Ovary (tissue), 9 donors: ENCODE data around the gene PCNT. TPM values are rescaled to one million over a fixed set of nuclear protein-coding genes. Genes with fewer than 3 reads are reported as not detected.

Experiments
- DNase-seq, 5 donors: peaks; one replicate each; pipeline ENCODE4 v3.0.0-alpha.2; 2019 to 2020
- H3K27ac ChIP-seq, 2 donors: fragments of 200-600 bp; one replicate each; pipeline versions ENCODE4 v1.5.1 to v1.8.0; 2019 to 2022
- H3K27me3 ChIP-seq: fragments of 200-600 bp; one replicate; pipeline ENCODE4 v1.8.0; 2022
- H3K36me3 ChIP-seq: fragments of 200-600 bp; sonication (generic); one replicate; pipeline ENCODE4 v1.5.1; 2019
- H3K4me1 ChIP-seq: one replicate; pipeline ENCODE4 v1.8.1; 2013; ENCODE audit warnings: mild to moderate bottlenecking, moderate library complexity; ENCODE audit not compliant: insufficient read depth
- H3K4me3 ChIP-seq: fragments of 200-600 bp; sonication (generic); one replicate; pipeline ENCODE4 v1.5.1; 2017
- H3K9me3 ChIP-seq, 2 donors: fragments of 200-600 bp in 1 of 2; sonication (generic) in 1 of 2; one replicate each; pipeline versions ENCODE4 v1.5.1 to v1.8.1; 2013 to 2019; ENCODE audit warnings: mild to moderate bottlenecking in 1 of 2, moderate library complexity in 1 of 2
- CTCF ChIP-seq, 3 donors: fragments of 450-650 bp in 2 of 3; fragments of 200-600 bp in 1 of 3; IDR thresholded peaks; one replicate each; pipeline versions ENCODE4 v1.5.1 to v1.8.0; 2016 to 2022; ENCODE audit warnings: antibody characterized with exemption in 3 of 3, mild to moderate bottlenecking in 1 of 3
- EP300 ChIP-seq: sonication (generic); formaldehyde crosslinking; IDR thresholded peaks from one replicate; pipeline ENCODE4 v1.6.1; 2017; ENCODE audit warnings: antibody characterized with exemption
- POLR2A ChIP-seq: fragments of 450-650 bp; IDR thresholded peaks from one replicate; pipeline ENCODE4 v1.6.1; 2017; ENCODE audit warnings: antibody characterized with exemption, mild to moderate bottlenecking, moderate library complexity
- WGBS, 3 donors: extraction: QIAGEN DNeasy Blood & Tissue Kit in 1 of 3; methylation state at CpG; one replicate each; pipeline versions ENCODE4 v1.1.5 to v1.1.7; 2013 to 2017; 5-methylcytosine and 5-hydroxymethylcytosine counted together
- intact Hi-C, 4 donors: fragments of 100-400 bp; cut with DNase I; formaldehyde crosslinking; loops; one replicate each; pipeline versions ENCODE4 v1.11.0 to v1.15.1; 2022 to 2023
- polyA plus RNA-seq, 2 donors: library from polyadenylated mRNA; stranded (reverse); fragments of 200-250 nt in 1 of 2; fragments of 350-450 nt in 1 of 2; fragmentation: Illumina TruSeq in 1 of 2; extraction: RNeasy Lipid Tissue Mini Kit (QIAGEN cat#74804) in 1 of 2; gene quantifications; one replicate each; pipeline ENCODE4 v1.2.3, GENCODE V29; 2013 to 2014
- total RNA-seq, 7 donors: library from RNA; depleted of rRNA in 2 of 7; stranded (reverse); fragments of >200 nt in 2 of 7; fragmentation: NEBNext Ultra II Directional in 3 of 7; extraction: Animal tissue kit (Norgen Biotek cat#: 25700) in 3 of 7; gene quantifications; one replicate each; pipeline versions ENCODE4 v1.1.0 to v1.2.4, GENCODE V29; 2016 to 2023
- donor health status: DM: no; HTN: no; CAD: no; lungs with moderate emphysema.
- donor health status: DM: no; HTN: no; CAD: no.
- donor health status: Bipolar disorder and iron deficiency.
- donor health status: DM: yes; HTN: yes; CAD: no.
- donor health status: DM: no; HTN: no; CAD: no.
- donor health status: DM: yes; HTN: yes; CAD: no.

Gene PCNT
- total and polyA plus RNA-seq, 9 donors = 11.1 to 28.2 (median 18.6) TPM

DNA sequence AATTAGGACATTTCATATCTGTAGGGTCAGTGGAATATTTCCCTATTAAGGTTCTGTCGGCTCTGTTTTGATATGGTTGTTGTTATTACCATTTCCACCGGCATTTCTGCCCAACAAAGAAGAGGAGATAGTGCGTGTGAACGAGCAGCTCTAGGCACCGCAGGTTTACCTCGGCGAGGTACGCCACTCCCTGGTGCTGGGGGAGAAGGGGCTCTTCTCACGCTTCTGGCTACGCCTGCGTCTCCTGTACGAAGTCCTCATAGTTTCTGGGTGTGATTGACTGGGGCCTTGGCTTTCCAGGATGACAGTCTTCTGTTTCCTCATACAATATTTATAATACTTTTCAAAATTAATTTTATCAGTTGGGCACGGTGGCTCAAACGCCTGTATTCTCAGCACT, 80.3 kb downstream of the PCNT start:
- Histone ChIP-seq H3K27ac (no peak overlapping the region), H3K27me3 (no peaks in the 10 kb centered on the region), H3K9me3 (no peaks in the 10 kb centered on the region), H3K36me3 (no peaks in the 10 kb centered on the region), H3K4me1 (no peaks in the 10 kb centered on the region), H3K4me3 (no peak overlapping the region)
- no peak for DNase-seq
- TF ChIP-seq POLR2A = no peak
- intact Hi-C loops = no loop called here
- 88 to 92% (median 88%) methylated on average over 14 of the region's 14 CpGs for WGBS, 3 donors

DNA sequence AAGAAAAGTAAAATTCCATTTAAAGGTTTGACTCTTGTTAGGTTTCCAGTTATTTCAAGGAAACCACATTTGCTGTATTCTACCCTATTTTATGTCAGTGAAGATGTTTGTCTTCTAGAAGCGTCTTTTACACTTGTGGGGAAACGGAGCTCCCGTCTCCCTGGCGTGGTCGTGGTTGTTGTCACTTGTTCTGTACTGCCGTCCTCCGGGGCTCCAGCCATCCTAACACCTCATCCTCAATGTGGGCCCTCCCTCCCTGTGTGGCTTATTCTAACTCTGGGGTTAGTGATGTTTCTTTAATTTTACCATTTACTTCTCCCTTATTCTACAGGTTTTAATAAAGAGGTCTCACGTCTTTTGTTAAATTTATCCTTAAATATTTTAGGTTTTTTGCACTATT, 82.0 kb downstream of the PCNT start:
- intact Hi-C loops = no loop called here
- DNase-seq = no peak

DNA sequence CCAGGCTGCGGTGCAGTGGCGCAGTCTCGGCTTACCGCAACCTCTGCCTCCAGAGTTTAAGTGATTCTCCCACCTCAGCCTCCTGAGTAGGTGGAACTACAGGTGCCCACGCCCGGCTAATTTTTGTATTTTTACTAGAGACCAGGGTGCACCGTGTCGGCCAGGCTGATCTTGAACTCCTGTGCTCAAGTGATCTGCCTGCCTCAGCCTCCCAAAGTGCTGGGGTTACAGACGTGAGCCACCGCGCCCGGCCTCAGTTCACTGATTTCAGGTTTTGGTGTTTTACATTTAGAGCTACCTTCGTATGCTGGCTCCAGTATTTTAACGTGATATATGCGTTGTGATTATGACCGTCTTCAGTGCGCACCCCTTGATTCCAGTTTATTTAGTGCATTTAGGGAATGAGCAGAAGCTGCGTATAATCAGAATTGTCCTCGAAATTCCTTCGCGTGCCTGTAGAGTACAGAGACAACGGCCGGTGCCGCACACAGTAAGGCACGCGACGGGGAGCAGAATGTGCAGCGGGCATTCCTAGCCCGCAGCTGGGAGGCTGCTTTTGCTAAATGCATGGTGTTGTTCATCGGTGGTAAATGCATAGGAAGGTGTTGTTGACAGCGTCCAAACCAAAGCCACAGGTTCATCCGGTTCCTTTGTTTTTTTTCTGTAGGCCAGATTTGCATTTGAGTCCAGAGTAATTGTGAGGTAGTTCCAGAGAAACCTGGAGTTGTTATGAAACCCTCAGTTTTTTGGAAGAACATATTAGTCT, 85.9 kb downstream of the PCNT start:
- Histone ChIP-seq H3K27ac (no peak overlapping the region), H3K27me3 (no peaks in the 10 kb centered on the region), H3K4me3 (no peak overlapping the region), H3K9me3 (no peaks in the 10 kb centered on the region), H3K4me1 (no peaks in the 10 kb centered on the region), H3K36me3 (no peaks in the 10 kb centered on the region)
- TF ChIP-seq POLR2A (no peak), EP300 (no peak), CTCF (IDR thresholded peaks at IDR 0.05) (no peak)
- intact Hi-C loops = loop anchor here in 1 of 4 donors (10.0 kb wide), 1 partner anchor 55 kb away; no protein-coding TSS in a partner anchor
- DNase-seq = no peak
- WGBS, 3 donors = 91 to 95% (median 94%) methylated on average over 32 of the region's 32 CpGs

More for the DNA sequence above, 82.0 kb downstream of the PCNT start:
- Histone ChIP-seq H3K36me3 (no peaks in the 10 kb centered on the region), H3K9me3 (no peaks in the 10 kb centered on the region), H3K27me3 (no peaks in the 10 kb centered on the region), H3K27ac (no peak overlapping the region), H3K4me1 (no peaks in the 10 kb centered on the region), H3K4me3 (no peak overlapping the region)
- TF ChIP-seq EP300 (no peak), POLR2A (no peak), CTCF (IDR thresholded peaks at IDR 0.05) (no peak)
- WGBS, 3 donors = 89 to 92% (median 89%) methylated on average over 8 of the region's 8 CpGs

- no peak overlapping the region for H3K4me3 ChIP-seq
- no peaks in the 10 kb centered on the region for H3K4me1 ChIP-seq
- 94 to 98% (median 97%) methylated on average over 9 of the region's 9 CpGs for WGBS, 3 donors
- TF ChIP-seq CTCF (IDR thresholded peaks at IDR 0.05) (no peak), EP300 (no peak), POLR2A (no peak)
- H3K27me3 ChIP-seq = no peaks in the 10 kb centered on the region
- intact Hi-C loops = loop anchor here in 1 of 4 donors (10.0 kb wide), 1 partner anchor 56 kb away; no protein-coding TSS in a partner anchor
- DNase-seq = no peak
- H3K27ac ChIP-seq = no peak overlapping the region
- no peaks in the 10 kb centered on the region for H3K9me3 ChIP-seq
- no peaks in the 10 kb centered on the region for H3K36me3 ChIP-seq
Observed at GRCh38 chr21:46410516-46410915, 86.6 kb downstream of the PCNT start.

DNA sequence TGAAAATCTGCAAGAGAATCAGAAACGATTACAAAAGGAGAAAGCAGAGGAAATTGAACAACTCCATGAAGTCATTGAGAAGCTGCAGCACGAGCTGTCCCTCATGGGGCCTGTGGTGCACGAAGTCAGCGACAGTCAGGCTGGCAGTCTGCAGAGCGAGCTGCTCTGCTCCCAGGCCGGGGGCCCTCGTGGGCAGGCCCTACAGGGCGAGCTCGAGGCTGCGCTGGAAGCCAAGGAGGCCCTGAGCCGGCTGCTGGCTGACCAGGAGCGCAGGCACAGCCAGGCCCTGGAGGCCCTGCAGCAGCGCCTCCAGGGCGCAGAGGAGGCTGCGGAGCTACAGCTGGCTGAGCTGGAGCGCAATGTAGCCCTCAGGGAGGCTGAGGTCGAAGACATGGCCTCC, 87.3 kb downstream of the PCNT start:
- Histone ChIP-seq H3K27me3 (no peaks in the 10 kb centered on the region), H3K27ac (no peak overlapping the region), H3K9me3 (no peaks in the 10 kb centered on the region), H3K36me3 (no peaks in the 10 kb centered on the region), H3K4me3 (no peak overlapping the region), H3K4me1 (no peaks in the 10 kb centered on the region)
- 89 to 90% (median 89%) methylated on average over 17 of the region's 17 CpGs for WGBS, 3 donors
- DNase-seq = no peak
- TF ChIP-seq EP300 = no peak
- no peak for TF ChIP-seq POLR2A
- TF ChIP-seq CTCF (IDR thresholded peaks at IDR 0.05) = no peak
- intact Hi-C loops = loop anchor here in 1 of 4 donors (10.0 kb wide), 1 partner anchor 56 kb away; no protein-coding TSS in a partner anchor
